K562 (cell line): Measurements from ENCODE around the gene PPT1. TPM values are rescaled to one million over a fixed set of nuclear protein-coding genes. Genes with fewer than 3 reads are reported as not detected.

Experiments
- ATAC-seq: fragments of 200-7000 bp; cut with Tn5 transposase; 3 replicates; pipeline ENCODE4 v1.9.1; 2020; ENCODE audit warnings: moderate library complexity
- BruUV-seq: library from RNA; stranded (reverse); fragments of 400-500 nt; replicated peaks from 2 replicates; lab custom pipeline; 2021; lab: Mats Ljungman, UMichigan
- CTCF ChIA-PET: fragments of 300-600 bp; formaldehyde crosslinking; extraction: SDS; loops from one replicate; lab custom pipeline; 2021; ENCODE audit warnings: low intra/inter-chr PET ratio; lab: Yijun Ruan, JAX
- POLR2A ChIA-PET: fragments of 300-600, 350-650 bp; sonication (Branson Sonifier 250); formaldehyde crosslinking; extraction: SDS; loops from one replicate; lab custom pipeline; 2021; ENCODE audit warnings: antibody characterized with exemption, inconsistent platforms; lab: Yijun Ruan, JAX
- DNase-seq, 4 experiments: peaks; one replicate each; pipeline versions ENCODE4 v3.0.0 to v3.0.0-alpha.2; 2011 to 2018; ENCODE audit warnings: low spot score in 3 of 4, mixed read lengths in 3 of 4; ENCODE audit errors: extremely low read depth in 1 of 4
- FAIRE-seq: peaks from 2 replicates; lab custom pipeline; 2011; peaks lifted over from hg19 to GRCh38; lab: Jason Lieb, UNC
- H2AFZ ChIP-seq: 2 replicates; pipeline ENCODE4 v1.6.0; 2011; ENCODE audit warnings: low read depth, low read length, control low read depth, inconsistent platforms
- H3K27ac ChIP-seq: fragments of 200-600 bp; 3 replicates; pipeline ENCODE4 v1.8.0; 2011; ENCODE audit warnings: low read depth, mild to moderate bottlenecking, control low read depth, inconsistent platforms, low read length, moderate library complexity, mixed read lengths; ENCODE audit errors: extremely low read depth
- H3K27me3 ChIP-seq, 2 experiments: fragments of 300-600 bp in 1 of 2; 2 replicates in 1 of 2; 3 replicates in 1 of 2; pipeline versions ENCODE4 v1.6.0 to v1.8.0; 2011; ENCODE audit warnings: inconsistent platforms in 2 of 2, low read length in 2 of 2, mild to moderate bottlenecking in 1 of 2, mixed read lengths in 1 of 2, moderate library complexity in 1 of 2; ENCODE audit not compliant: control insufficient read depth in 2 of 2, insufficient read depth in 2 of 2
- H3K36me3 ChIP-seq: fragments of 300-600 bp; 3 replicates; pipeline ENCODE4 v1.8.0; 2011; ENCODE audit warnings: mild to moderate bottlenecking, low read length, inconsistent platforms; ENCODE audit not compliant: control insufficient read depth, insufficient read depth
- H3K4me1 ChIP-seq, 2 experiments: fragments of 200-600 bp in 1 of 2; replicated peaks in 1 of 2; 2 replicates in 1 of 2; 3 replicates in 1 of 2; pipeline versions ENCODE4 v1.5.1 to v1.8.0; 2011; ENCODE audit warnings: inconsistent platforms in 2 of 2, low read length in 2 of 2, mild to moderate bottlenecking in 1 of 2, mixed read lengths in 1 of 2, moderate library complexity in 1 of 2; ENCODE audit not compliant: control insufficient read depth in 2 of 2, insufficient read depth in 2 of 2
- H3K4me2 ChIP-seq: 2 replicates; pipeline ENCODE4 v1.6.1; 2011; ENCODE audit warnings: low read length, control low read depth, inconsistent platforms, mixed read lengths; ENCODE audit not compliant: insufficient read depth
- H3K4me3 ChIP-seq: fragments of 200-600 bp; sonication (generic), shearing (Covaris generic); 2 replicates; pipeline ENCODE4 v1.5.1; 2016; ENCODE audit warnings: control low read depth, inconsistent platforms
- H3K79me2 ChIP-seq: fragments of 200-600 bp; 3 replicates; pipeline ENCODE4 v1.8.0; 2011; ENCODE audit warnings: low read length, inconsistent platforms; ENCODE audit not compliant: control insufficient read depth, insufficient read depth
- H3K9ac ChIP-seq, 2 experiments: 2 replicates each; pipeline versions ENCODE4 v1.6.0 to v1.6.1; 2011; ENCODE audit warnings: low read depth in 2 of 2, low read length in 2 of 2, control low read depth in 1 of 2, inconsistent platforms in 1 of 2, mild to moderate bottlenecking in 1 of 2, mixed read lengths in 1 of 2; ENCODE audit not compliant: insufficient read depth in 1 of 2
- H3K9me1 ChIP-seq: one replicate; pipeline ENCODE4 v1.6.0; 2011; ENCODE audit warnings: inconsistent platforms, mild to moderate bottlenecking, low read length, moderate library complexity; ENCODE audit not compliant: control insufficient read depth, insufficient read depth
- H3K9me3 ChIP-seq: replicated peaks from 2 replicates; pipeline ENCODE4 v1.5.1; 2011; ENCODE audit warnings: low read depth, low read length, inconsistent platforms; ENCODE audit not compliant: control insufficient read depth, insufficient read depth
- H4K20me1 ChIP-seq: replicated peaks from 2 replicates; pipeline ENCODE4 v1.6.1; 2011; ENCODE audit warnings: low read length, inconsistent platforms, mixed read lengths; ENCODE audit not compliant: control insufficient read depth, insufficient read depth
- DPF2 ChIP-seq: fragments of 450-650 bp; IDR thresholded peaks from 2 replicates; pipeline ENCODE4 v1.6.1; 2016
- POLR2AphosphoS5 ChIP-seq: IDR thresholded peaks from 2 replicates; pipeline ENCODE4 v1.6.1; 2011; ENCODE audit warnings: mild to moderate bottlenecking, low read depth, low read length, moderate library complexity; ENCODE audit not compliant: control insufficient read depth, insufficient read depth
- POLR2B ChIP-seq: fragments of 450-650 bp; IDR thresholded peaks from 2 replicates; pipeline ENCODE4 v1.6.1; 2018; ENCODE audit warnings: low read depth; ENCODE audit not compliant: partially characterized antibody
- THRAP3 ChIP-seq: fragments of 450-650 bp; IDR thresholded peaks from 2 replicates; pipeline ENCODE4 v1.6.1; 2016; ENCODE audit warnings: mild to moderate bottlenecking, inconsistent platforms, borderline replicate concordance
- ZNF224 ChIP-seq: sonication (generic); formaldehyde crosslinking; IDR thresholded peaks from 2 replicates; pipeline ENCODE4 v1.8.0; 2022; ENCODE audit warnings: mild to moderate bottlenecking, missing genetic modification reagents
- ZNF592 ChIP-seq: fragments of 450-650 bp; IDR thresholded peaks from 2 replicates; pipeline ENCODE4 v1.6.1; 2017; ENCODE audit warnings: antibody characterized with exemption, mild to moderate bottlenecking
- WGBS: fragments of 100-300 bp; shearing (Covaris generic); methylation state at CpG from one replicate; pipeline ENCODE4 v1.1.6; 2016; ENCODE audit warnings: low coverage, mixed read lengths; ENCODE audit not compliant: insufficient coverage; ENCODE audit errors: missing lambda C conversion rate; 5-methylcytosine and 5-hydroxymethylcytosine counted together
- in situ Hi-C: fragments of 300-500 bp; cut with MboI; formaldehyde crosslinking; loops from 4 replicates; pipeline ENCODE4 v1.15.0; 2018; ENCODE audit warnings: inconsistent platforms, mixed read lengths
- intact Hi-C: fragments of 100-400 bp; cut with micrococcal nuclease; formaldehyde crosslinking; loops from 2 replicates; pipeline ENCODE4 v1.14.2; 2022
- polyA plus RNA-seq, 8 experiments: library from polyadenylated mRNA; depleted of rRNA in 4 of 8; stranded (reverse) in 5 of 8; unstranded in 3 of 8; fragments of >200 nt; fragmentation: Nextera tagmentation in 2 of 8; fragmentation: Illumina TruSeq in 1 of 8; extraction: Ambion mirVana in 2 of 8; extraction: Trizol in 1 of 8; gene quantifications; 2 replicates each; pipeline versions ENCODE4 v1.2.1 to v1.2.3, GENCODE V29; 2011 to 2014; ENCODE audit warnings: inconsistent platforms in 1 of 8, missing spikeins in 1 of 8
- total RNA-seq, 7 experiments: library from RNA; depleted of rRNA in 6 of 7; stranded (reverse); fragments of >200 nt in 6 of 7; fragmentation: Illumina TruSeq in 2 of 7; extraction: Trizol in 2 of 7; gene quantifications; 2 replicates each; pipeline versions ENCODE4 v1.2.1 to v1.2.3, GENCODE V29; 2011 to 2021; ENCODE audit warnings: low replicate concordance in 1 of 7

PPT1 gene
- total and polyA plus RNA-seq, 9 of the 15 experiments (the other 6 are each of a cell fraction or from before 2014, with no cell fraction given) = 72.2 to 285 (median 143) TPM

- Histone ChIP-seq H4K20me1 (no peaks in the 10 kb centered on the region), H3K36me3 (peaks cover 73% of the 10 kb centered on the region), H3K27me3 (no peaks in the 10 kb centered on the region), H2AFZ (no peak overlapping the region), H3K9me3 (no peaks in the 10 kb centered on the region), H3K79me2 (peaks cover 32% of the 10 kb centered on the region), H3K9ac (no peak overlapping the region), H3K4me3 (no peak overlapping the region), H3K27ac (no peak overlapping the region), H3K4me1 (peaks cover 1 to 3% of the 10 kb centered on the region in 2 experiments; a peak in 2 of 5 replicates), H3K4me2 (no peak overlapping the region), H3K9me1 (peaks cover 2% of the 10 kb centered on the region)
- no peak for FAIRE-seq
- ATAC-seq = no peak
- TF ChIP-seq ZNF592 (no peak), DPF2 (no peak), ZNF224 (CRISPR knock-in tag) (no peak), THRAP3 (no peak), POLR2AphosphoS5 (no peak), POLR2B (no peak)
- no TSS peak for BruUV-seq
- WGBS = 93% methylated on average over 5 of the region's 5 CpGs
- POLR2A ChIA-PET = interaction anchor here (0.6 to 1.3 kb wide), 6 partner anchors 12 to 359 kb away, joined by 3 to 5 read pairs (median 3); partner anchors contain the start of genes SMAP2 and ZFP69B
- intact Hi-C loops = no loop called here
- CTCF ChIA-PET = no interaction called here
- DNase-seq = no peak
- in situ Hi-C loops = no loop called here
Measured at GRCh38 chr1:40090652-40091355, 6.2 kb downstream of the PPT1 start.
